Osteoblast (primary cell): ENCODE measurements around the gene CLIC5. TPM values are rescaled to one million over a fixed set of nuclear protein-coding genes. Genes with fewer than 3 reads are reported as not detected.

Experiments
- DNase-seq: peaks from one replicate; pipeline ENCODE4 v3.0.0; 2011; ENCODE audit warnings: low spot score, mixed read lengths; ENCODE audit not compliant: insufficient read length; ENCODE audit errors: missing footprints
- H2AFZ ChIP-seq: 2 replicates; pipeline ENCODE4 v1.6.0; 2011; ENCODE audit warnings: mild to moderate bottlenecking, low read length
- H3K27ac ChIP-seq: 2 replicates; pipeline ENCODE4 v1.5.1; 2011; ENCODE audit warnings: mild to moderate bottlenecking, low read depth, low read length, moderate library complexity
- H3K27me3 ChIP-seq: 2 replicates; pipeline ENCODE4 v1.6.0; 2012; ENCODE audit warnings: mild to moderate bottlenecking, control low read depth, inconsistent platforms, low read length, moderate library complexity; ENCODE audit not compliant: insufficient read depth
- H3K36me3 ChIP-seq: 2 replicates; pipeline ENCODE4 v1.5.1; 2011; ENCODE audit warnings: mild to moderate bottlenecking, low read length, control low read depth, moderate library complexity; ENCODE audit not compliant: insufficient read depth
- H3K4me1 ChIP-seq: 2 replicates; pipeline ENCODE4 v1.5.1; 2011; ENCODE audit warnings: mild to moderate bottlenecking, low read length, control low read depth, moderate library complexity; ENCODE audit not compliant: insufficient read depth
- H3K4me2 ChIP-seq: 2 replicates; pipeline ENCODE4 v1.6.0; 2011; ENCODE audit warnings: mild to moderate bottlenecking, low read length; ENCODE audit not compliant: insufficient read depth
- H3K4me3 ChIP-seq: fragments of 200-600 bp; sonication (generic); 3 replicates; pipeline ENCODE4 v1.5.1; 2012; ENCODE audit warnings: mild to moderate bottlenecking, low read length, inconsistent platforms; ENCODE audit not compliant: insufficient read depth
- H3K79me2 ChIP-seq: 2 replicates; pipeline ENCODE4 v1.6.0; 2012; ENCODE audit warnings: mild to moderate bottlenecking, low read length, control low read depth, inconsistent platforms; ENCODE audit not compliant: insufficient read depth
- H3K9me3 ChIP-seq: 2 replicates; pipeline ENCODE4 v1.5.1; 2011; ENCODE audit warnings: low read depth, low read length, control low read depth
- H4K20me1 ChIP-seq: 2 replicates; pipeline ENCODE4 v1.6.0; 2012; ENCODE audit warnings: mild to moderate bottlenecking, low read length, control low read depth; ENCODE audit not compliant: insufficient read depth
- CTCF ChIP-seq: IDR thresholded peaks from 2 replicates; pipeline ENCODE4 v1.5.1; 2011; ENCODE audit warnings: mild to moderate bottlenecking, low read depth, low read length, moderate library complexity; ENCODE audit errors: extremely low read depth
- total RNA-seq: library from RNA; depleted of rRNA; stranded (reverse); fragments of >200 nt; gene quantifications from 2 replicates; pipeline ENCODE4 v1.2.3, GENCODE V29; 2012

The CLIC5 gene
- total RNA-seq, 1 donor, result not detected

GRCh38 chr6:45966797-45967196, 48.9 kb downstream of the CLIC5 start:
- peaks cover 9% of the 10 kb centered on the region for H3K4me1 ChIP-seq
- H4K20me1 ChIP-seq, result no peaks in the 10 kb centered on the region
- no peak overlapping the region for H3K27ac ChIP-seq

GRCh38 chr6:45966340-45966739, 49.3 kb downstream of the CLIC5 start:
- DNase-seq, result peak; percentile 18
- no peaks in the 10 kb centered on the region for H3K27me3 ChIP-seq
- H3K4me1 ChIP-seq, result peaks cover 9% of the 10 kb centered on the region
- no peak for TF ChIP-seq CTCF
- H2AFZ ChIP-seq, result no peak overlapping the region
- no peak overlapping the region for H3K4me3 ChIP-seq
- no peaks in the 10 kb centered on the region for H3K79me2 ChIP-seq
- no peaks in the 10 kb centered on the region for H4K20me1 ChIP-seq
- no peaks in the 10 kb centered on the region for H3K9me3 ChIP-seq
- H3K4me2 ChIP-seq, result no peak overlapping the region
- H3K36me3 ChIP-seq, result no peaks in the 10 kb centered on the region
- H3K27ac ChIP-seq, result no peak overlapping the region

More at GRCh38 chr6:45966797-45967196, 48.9 kb downstream of the CLIC5 start:
- H3K4me3 ChIP-seq, result no peak overlapping the region
- no peaks in the 10 kb centered on the region for H3K9me3 ChIP-seq
- H3K4me2 ChIP-seq, result no peak overlapping the region
- TF ChIP-seq CTCF, result no peak
- no peaks in the 10 kb centered on the region for H3K36me3 ChIP-seq
- no peaks in the 10 kb centered on the region for H3K27me3 ChIP-seq
- DNase-seq, result no peak
- H2AFZ ChIP-seq, result no peak overlapping the region
- no peaks in the 10 kb centered on the region for H3K79me2 ChIP-seq

- no peak for TF ChIP-seq CTCF
Measured at GRCh38 chr6:45965792-45966191, 49.9 kb downstream of the CLIC5 start.

GRCh38 chr6:45965007-45965406, 50.7 kb downstream of the CLIC5 start:
- no peaks in the 10 kb centered on the region for H3K79me2 ChIP-seq
- H3K4me1 ChIP-seq, result peaks cover 9% of the 10 kb centered on the region
- H3K9me3 ChIP-seq, result no peaks in the 10 kb centered on the region
- no peak overlapping the region for H3K4me3 ChIP-seq
- no peaks in the 10 kb centered on the region for H4K20me1 ChIP-seq
- H3K36me3 ChIP-seq, result no peaks in the 10 kb centered on the region
- TF ChIP-seq CTCF, result no peak
- H2AFZ ChIP-seq, result no peak overlapping the region
- DNase-seq, result peak; percentile 29
- no peak overlapping the region for H3K27ac ChIP-seq
- no peak overlapping the region for H3K4me2 ChIP-seq
- H3K27me3 ChIP-seq, result no peaks in the 10 kb centered on the region

More at GRCh38 chr6:45965792-45966191, 49.9 kb downstream of the CLIC5 start:
- H3K4me2 ChIP-seq, result no peak overlapping the region
- no peak overlapping the region for H2AFZ ChIP-seq
- H3K9me3 ChIP-seq, result no peaks in the 10 kb centered on the region
- no peak overlapping the region for H3K4me3 ChIP-seq
- no peaks in the 10 kb centered on the region for H3K27me3 ChIP-seq
- peak; percentile 47 for DNase-seq
- H3K36me3 ChIP-seq, result no peaks in the 10 kb centered on the region
- H3K4me1 ChIP-seq, result peaks cover 9% of the 10 kb centered on the region
- no peaks in the 10 kb centered on the region for H4K20me1 ChIP-seq
- H3K27ac ChIP-seq, result no peak overlapping the region
- H3K79me2 ChIP-seq, result no peaks in the 10 kb centered on the region
